8988T (cell line): ENCODE results near the gene RELB.

ENCODE experiments used
- DNase-seq: peaks from one replicate; pipeline ENCODE4 v3.0.0; 2011

The RELB gene

GRCh38 chr19:45086480-45086879, 85.2 kb downstream of the RELB start:
- DNase-seq, result no peak

GRCh38 chr19:45087531-45087930, 86.3 kb downstream of the RELB start:
- DNase-seq, result no peak
